ENCODE results near the gene DUSP10.

- TF ChIP-seq, protein P1, sequence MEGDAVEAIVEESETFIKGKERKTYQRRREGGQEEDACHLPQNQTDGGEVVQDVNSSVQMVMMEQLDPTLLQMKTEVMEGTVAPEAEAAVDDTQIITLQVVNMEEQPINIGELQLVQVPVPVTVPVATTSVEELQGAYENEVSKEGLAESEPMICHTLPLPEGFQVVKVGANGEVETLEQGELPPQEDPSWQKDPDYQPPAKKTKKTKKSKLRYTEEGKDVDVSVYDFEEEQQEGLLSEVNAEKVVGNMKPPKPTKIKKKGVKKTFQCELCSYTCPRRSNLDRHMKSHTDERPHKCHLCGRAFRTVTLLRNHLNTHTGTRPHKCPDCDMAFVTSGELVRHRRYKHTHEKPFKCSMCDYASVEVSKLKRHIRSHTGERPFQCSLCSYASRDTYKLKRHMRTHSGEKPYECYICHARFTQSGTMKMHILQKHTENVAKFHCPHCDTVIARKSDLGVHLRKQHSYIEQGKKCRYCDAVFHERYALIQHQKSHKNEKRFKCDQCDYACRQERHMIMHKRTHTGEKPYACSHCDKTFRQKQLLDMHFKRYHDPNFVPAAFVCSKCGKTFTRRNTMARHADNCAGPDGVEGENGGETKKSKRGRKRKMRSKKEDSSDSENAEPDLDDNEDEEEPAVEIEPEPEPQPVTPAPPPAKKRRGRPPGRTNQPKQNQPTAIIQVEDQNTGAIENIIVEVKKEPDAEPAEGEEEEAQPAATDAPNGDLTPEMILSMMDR (conservative IDR thresholded peaks at IDR 0.05; ENCODE audit: low read depth, low read length), result no peak
- no peak for TF ChIP-seq EZH2 (IDR thresholded peaks at IDR 0.05; ENCODE audit: borderline replicate concordance, low read depth, low read length, poor library complexity, severe bottlenecking)
Measured at GRCh38 chr1:221736714-221737113, 5.2 kb downstream of the DUSP10 start.

Measured in A673 (cell line).